ENCODE measurements around the gene TRDN. TPM values are rescaled to one million over a fixed set of nuclear protein-coding genes. Genes with fewer than 3 reads are reported as not detected.

Gene TRDN
- total RNA-seq, 2 donors from 2014 or later: not detected

DNA sequence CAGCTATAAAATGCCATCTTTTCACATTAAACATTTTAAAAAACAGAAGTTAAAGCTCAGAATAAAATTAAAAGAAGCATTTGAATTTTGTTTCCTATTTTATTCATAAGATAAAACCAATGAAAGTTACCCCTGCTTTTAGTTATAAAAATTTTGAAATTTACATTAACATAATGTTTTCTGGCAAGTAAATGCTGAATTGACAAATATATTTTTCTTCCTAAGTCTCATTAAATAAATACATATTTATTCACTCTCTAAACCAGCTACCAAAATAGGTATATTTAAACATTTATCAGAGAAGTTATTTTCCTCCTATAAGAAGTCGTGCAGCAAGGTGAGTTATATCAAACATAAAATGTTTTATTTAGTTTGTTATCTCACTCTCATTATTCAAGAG, 213.6 kb downstream of the TRDN start:
- DNase-seq (ENCODE audit: low spot score) (no peak), ATAC-seq (no peak)
- no peaks in the 10 kb centered on the region for H3K9me3 Mint-ChIP-seq
- H3K27me3 Mint-ChIP-seq: no peaks in the 10 kb centered on the region
- no peaks in the 10 kb centered on the region for H3K4me1 Mint-ChIP-seq (ENCODE audit: low read depth in 2 of 2)
- H3K27ac Mint-ChIP-seq: no peak overlapping the region
- H3K36me3 Mint-ChIP-seq: no peaks in the 10 kb centered on the region
- no peak overlapping the region for H3K4me3 Mint-ChIP-seq

DNA sequence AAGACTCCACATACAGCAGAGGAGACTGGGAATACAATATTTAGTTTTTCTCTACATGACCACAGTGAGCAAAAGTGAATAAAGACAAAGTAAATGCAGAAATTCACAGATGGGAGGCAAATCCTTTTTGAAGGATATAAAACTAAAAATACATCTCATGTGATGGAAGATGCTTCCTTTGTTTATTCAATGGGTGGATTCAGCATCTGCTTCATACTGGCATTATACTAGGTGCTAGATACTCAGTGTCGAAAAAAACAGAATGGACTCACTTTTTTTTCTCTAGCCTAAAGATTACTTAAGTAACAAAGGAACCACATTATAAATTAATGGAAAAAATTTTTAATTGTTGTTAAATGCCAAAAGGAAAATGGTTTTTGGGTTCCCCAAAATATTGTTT, 216.2 kb downstream of the TRDN start:
- H3K36me3 Mint-ChIP-seq: no peaks in the 10 kb centered on the region
- ATAC-seq (no peak), DNase-seq (ENCODE audit: low spot score) (no peak)
- no peak overlapping the region for H3K4me3 Mint-ChIP-seq
- H3K27me3 Mint-ChIP-seq: no peaks in the 10 kb centered on the region
- H3K4me1 Mint-ChIP-seq (ENCODE audit: low read depth in 2 of 2): no peaks in the 10 kb centered on the region
- H3K27ac Mint-ChIP-seq: no peak overlapping the region
- no peaks in the 10 kb centered on the region for H3K9me3 Mint-ChIP-seq

DNA sequence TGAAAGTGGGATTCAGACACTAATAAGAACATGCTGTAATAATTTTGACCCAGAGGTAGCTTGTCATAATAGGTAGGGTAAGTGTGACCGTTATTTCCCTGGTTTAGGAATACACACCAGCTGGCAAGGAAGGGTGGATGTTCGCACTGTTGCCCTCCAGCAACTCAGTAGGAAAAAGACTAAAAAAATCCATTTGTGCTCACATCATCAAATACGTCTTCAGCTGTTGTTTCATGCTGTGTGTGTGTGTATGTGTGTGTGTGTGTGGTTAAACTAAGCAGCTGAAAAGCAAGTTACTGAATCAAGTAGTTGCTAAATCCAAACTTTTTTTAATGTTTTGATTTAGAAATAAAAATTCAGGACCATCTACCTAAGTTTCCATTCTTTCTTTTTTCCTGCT, 218.7 kb downstream of the TRDN start:
- ATAC-seq: no peak
- Mint-ChIP-seq H3K27me3 (no peaks in the 10 kb centered on the region), H3K4me3 (no peak overlapping the region), H3K4me1 (ENCODE audit: low read depth in 2 of 2) (no peaks in the 10 kb centered on the region), H3K27ac (no peak overlapping the region), H3K9me3 (no peaks in the 10 kb centered on the region), H3K36me3 (no peaks in the 10 kb centered on the region)
- no peak for DNase-seq (ENCODE audit: low spot score)

DNA sequence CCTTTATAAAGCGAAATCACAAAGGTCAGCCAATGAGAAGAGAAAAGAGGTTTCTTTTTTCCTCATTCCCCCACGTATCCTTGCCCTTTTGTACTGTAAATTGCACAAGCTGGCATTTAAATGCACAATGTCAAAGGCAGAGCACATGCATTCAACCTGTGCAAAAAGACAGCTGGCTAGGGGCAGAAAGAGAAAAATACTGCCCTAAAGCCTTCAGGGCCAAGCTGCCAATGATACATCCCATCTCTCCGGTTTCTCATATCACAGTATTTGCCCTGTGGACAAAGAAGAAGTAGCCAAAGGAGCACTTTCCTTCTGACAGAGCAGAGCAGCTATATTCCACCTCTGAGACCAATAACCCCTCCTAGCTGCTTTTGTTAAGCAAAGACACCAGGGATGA, 219.2 kb downstream of the TRDN start:
- Mint-ChIP-seq H3K4me1 (ENCODE audit: low read depth in 2 of 2) (no peaks in the 10 kb centered on the region), H3K4me3 (no peak overlapping the region), H3K36me3 (no peaks in the 10 kb centered on the region), H3K27ac (no peak overlapping the region), H3K27me3 (no peaks in the 10 kb centered on the region), H3K9me3 (no peaks in the 10 kb centered on the region)
- no peak for DNase-seq (ENCODE audit: low spot score)
- ATAC-seq: no peak

DNA sequence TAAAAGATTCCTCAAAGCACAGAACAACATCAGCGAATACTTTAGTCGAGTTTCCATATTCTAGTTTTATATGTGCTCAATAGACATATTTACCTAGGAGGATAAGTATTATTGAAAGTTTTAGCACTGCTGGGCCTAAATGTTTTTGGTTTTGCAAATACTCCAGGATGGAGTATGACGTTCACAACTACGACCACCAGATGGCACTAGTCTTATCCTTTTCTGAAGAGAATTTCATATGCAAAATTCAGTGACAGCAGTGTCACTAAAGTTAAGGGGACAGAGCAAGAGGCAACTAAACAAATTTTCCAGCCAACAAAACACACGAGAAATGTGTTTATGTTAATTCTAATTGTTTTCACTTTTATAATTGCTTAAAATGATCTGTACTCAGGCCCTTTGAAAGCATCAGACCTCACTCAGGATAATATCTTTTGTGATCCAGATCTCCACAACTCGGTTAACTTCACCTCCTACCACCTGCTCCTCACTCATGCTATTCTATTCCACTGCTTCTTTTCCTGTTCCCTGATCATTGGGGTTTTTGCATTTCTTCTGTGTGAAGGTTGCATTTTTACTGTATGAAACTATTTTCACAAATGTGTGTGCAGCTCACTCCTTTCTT, 220.8 kb downstream of the TRDN start:
- H3K27ac Mint-ChIP-seq: no peak overlapping the region
- no peaks in the 10 kb centered on the region for H3K9me3 Mint-ChIP-seq
- no peak for ATAC-seq
- no peak for DNase-seq (ENCODE audit: low spot score)
- H3K4me3 Mint-ChIP-seq: no peak overlapping the region
- H3K4me1 Mint-ChIP-seq (ENCODE audit: low read depth in 2 of 2): no peaks in the 10 kb centered on the region
- H3K27me3 Mint-ChIP-seq: no peaks in the 10 kb centered on the region
- H3K36me3 Mint-ChIP-seq: no peaks in the 10 kb centered on the region

DNA sequence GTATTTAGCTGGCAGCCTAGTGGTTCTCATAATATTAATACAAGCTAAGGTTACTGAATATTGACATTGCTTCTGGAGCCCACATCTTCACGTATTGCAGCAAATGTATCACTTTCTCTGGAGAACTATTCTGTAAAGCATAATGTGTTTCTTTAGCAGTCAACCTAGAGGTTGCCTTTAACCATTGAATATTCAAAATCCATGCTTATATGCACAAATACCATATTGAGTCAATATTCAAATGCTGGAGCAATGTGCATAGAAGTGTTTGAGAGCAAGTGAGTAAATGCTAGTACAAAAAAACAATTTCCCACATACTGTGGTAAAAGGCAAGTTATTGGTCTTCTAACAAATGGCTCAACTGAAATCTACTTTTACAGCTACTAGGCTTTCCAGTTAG, 231.8 kb downstream of the TRDN start:
- Mint-ChIP-seq H3K4me1 (ENCODE audit: low read depth in 2 of 2) (no peaks in the 10 kb centered on the region), H3K27me3 (no peaks in the 10 kb centered on the region), H3K4me3 (no peak overlapping the region), H3K9me3 (peaks cover 3% of the 10 kb centered on the region), H3K27ac (no peak overlapping the region), H3K36me3 (no peaks in the 10 kb centered on the region)
- DNase-seq (ENCODE audit: low spot score) (no peak), ATAC-seq (no peak)

DNA sequence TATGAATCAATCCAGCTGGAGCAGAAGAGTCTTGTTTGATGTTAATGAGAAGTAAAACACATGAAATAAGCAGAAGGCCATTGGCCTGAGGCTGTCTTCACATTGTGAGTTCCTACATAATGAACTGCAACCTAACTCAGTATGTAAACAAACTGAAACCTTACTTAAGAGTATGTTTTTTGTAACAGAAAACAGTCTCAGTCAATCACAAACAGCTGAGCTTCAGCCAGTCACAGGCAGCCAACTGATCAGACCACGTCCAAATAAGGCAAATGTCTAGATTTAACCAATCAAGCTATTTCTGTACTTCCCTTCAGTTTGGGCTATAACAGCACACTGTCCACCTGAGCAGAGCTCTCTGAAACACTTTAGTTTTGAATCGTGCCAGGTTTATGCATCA, 234.7 kb downstream of the TRDN start:
- no peaks in the 10 kb centered on the region for H3K36me3 Mint-ChIP-seq
- no peaks in the 10 kb centered on the region for H3K27me3 Mint-ChIP-seq
- H3K4me3 Mint-ChIP-seq: no peak overlapping the region
- peaks cover 3% of the 10 kb centered on the region for H3K9me3 Mint-ChIP-seq
- ATAC-seq (no peak), DNase-seq (ENCODE audit: low spot score) (no peak)
- no peak overlapping the region for H3K27ac Mint-ChIP-seq
- no peaks in the 10 kb centered on the region for H3K4me1 Mint-ChIP-seq (ENCODE audit: low read depth in 2 of 2)

DNA sequence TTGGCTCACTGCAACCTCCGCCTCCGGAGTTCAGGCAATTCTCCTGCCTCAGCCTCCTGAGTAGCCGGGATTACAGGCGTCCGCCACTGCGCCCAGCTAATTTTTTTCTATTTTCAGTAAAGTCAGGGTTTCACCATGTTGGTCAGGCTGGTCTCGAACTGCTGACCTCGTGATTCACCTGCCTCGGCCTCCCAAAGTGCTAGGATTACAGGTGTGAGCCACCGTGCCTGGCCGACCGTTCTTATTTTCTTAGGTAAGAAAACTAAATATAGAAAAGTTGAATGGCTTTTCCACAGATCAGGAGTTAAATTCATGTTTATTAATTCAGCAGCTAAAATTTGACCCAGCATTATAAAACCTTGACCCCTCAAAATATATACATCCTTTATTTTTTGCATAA, 238.7 kb downstream of the TRDN start:
- Mint-ChIP-seq H3K36me3 (no peaks in the 10 kb centered on the region), H3K9me3 (no peaks in the 10 kb centered on the region)
- no peak for ATAC-seq

DNA sequence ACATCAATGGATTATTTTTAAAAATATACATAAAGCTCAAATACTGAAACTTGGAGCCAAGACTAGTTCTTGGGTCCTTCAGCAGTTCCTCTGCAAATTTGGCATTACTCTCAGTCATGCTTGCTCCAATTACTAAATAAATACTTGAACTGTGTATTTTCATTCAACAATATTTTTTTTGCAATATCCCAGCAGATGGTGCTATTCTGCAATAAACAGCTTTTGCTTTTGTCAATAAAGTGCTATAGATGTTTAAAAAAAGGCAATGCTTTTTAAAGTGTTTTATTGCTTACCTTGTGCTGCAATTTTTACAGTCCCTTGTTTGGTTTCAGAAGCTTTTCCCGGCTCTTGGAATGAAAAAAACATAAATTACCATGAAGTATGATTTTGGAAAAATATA, 243.4 kb downstream of the TRDN start:
- H3K4me3 Mint-ChIP-seq: no peak overlapping the region
- H3K27me3 Mint-ChIP-seq: no peaks in the 10 kb centered on the region

More for the DNA sequence above, 238.7 kb downstream of the TRDN start:
- Mint-ChIP-seq H3K27ac (no peak overlapping the region), H3K4me3 (no peak overlapping the region), H3K4me1 (ENCODE audit: low read depth in 2 of 2) (no peaks in the 10 kb centered on the region), H3K27me3 (no peaks in the 10 kb centered on the region)
- no peak for DNase-seq (ENCODE audit: low spot score)

DNA sequence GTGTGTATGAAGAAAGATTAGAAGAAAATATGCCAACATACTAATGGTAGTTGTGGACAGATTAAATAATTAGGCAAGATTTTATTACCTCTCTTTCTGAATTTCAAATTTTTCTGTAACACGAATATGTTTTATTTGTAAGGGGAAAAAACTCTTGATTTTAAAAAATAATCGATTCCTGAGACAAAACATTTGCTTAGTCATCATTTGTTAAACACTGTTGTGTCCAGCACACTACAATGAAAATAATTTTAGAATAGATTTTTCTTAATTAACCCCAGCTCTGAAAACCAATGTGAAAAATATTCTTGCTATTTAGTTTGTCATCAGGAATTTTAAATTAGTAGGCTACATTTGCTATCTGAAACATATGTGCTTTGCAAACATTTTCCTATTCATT, 253.0 kb downstream of the TRDN start:
- no peak overlapping the region for H3K27ac Mint-ChIP-seq
- no peaks in the 10 kb centered on the region for H3K27me3 Mint-ChIP-seq
- H3K4me1 Mint-ChIP-seq (ENCODE audit: low read depth in 2 of 2): no peaks in the 10 kb centered on the region
- no peaks in the 10 kb centered on the region for H3K9me3 Mint-ChIP-seq
- no peak overlapping the region for H3K4me3 Mint-ChIP-seq
- no peak for ATAC-seq
- no peak for DNase-seq (ENCODE audit: low spot score)
- no peaks in the 10 kb centered on the region for H3K36me3 Mint-ChIP-seq

More for the DNA sequence above, 243.4 kb downstream of the TRDN start:
- no peaks in the 10 kb centered on the region for H3K9me3 Mint-ChIP-seq
- H3K4me1 Mint-ChIP-seq (ENCODE audit: low read depth in 2 of 2): no peaks in the 10 kb centered on the region
- H3K27ac Mint-ChIP-seq: no peak overlapping the region
- no peaks in the 10 kb centered on the region for H3K36me3 Mint-ChIP-seq
- DNase-seq (ENCODE audit: low spot score) (no peak), ATAC-seq (no peak)

DNA sequence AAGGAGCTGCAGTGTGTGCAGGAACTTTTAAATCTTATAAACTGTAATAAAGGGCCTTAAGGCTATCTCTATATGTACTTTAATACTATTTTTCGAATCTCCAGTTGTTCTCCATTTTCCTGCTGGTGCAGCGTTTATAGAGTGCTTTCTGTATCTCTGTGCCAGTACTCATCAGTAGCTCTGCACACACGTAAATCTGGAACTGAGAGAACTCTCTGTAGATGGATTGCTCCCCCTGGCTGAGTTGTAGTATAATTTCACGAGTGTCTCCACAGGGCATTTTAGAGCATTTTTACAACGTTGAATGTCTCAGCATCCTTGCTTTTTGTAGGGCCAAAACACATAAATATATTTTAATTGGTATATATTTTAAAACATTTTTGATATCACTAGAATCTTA, 256.5 kb downstream of the TRDN start:
- H3K4me1 Mint-ChIP-seq (ENCODE audit: low read depth in 2 of 2): no peaks in the 10 kb centered on the region
- H3K27me3 Mint-ChIP-seq: no peaks in the 10 kb centered on the region
- H3K36me3 Mint-ChIP-seq: no peaks in the 10 kb centered on the region
- H3K4me3 Mint-ChIP-seq: no peak overlapping the region
- ATAC-seq: no peak
- DNase-seq (ENCODE audit: low spot score): no peak
- no peaks in the 10 kb centered on the region for H3K9me3 Mint-ChIP-seq
- H3K27ac Mint-ChIP-seq: no peak overlapping the region

DNA sequence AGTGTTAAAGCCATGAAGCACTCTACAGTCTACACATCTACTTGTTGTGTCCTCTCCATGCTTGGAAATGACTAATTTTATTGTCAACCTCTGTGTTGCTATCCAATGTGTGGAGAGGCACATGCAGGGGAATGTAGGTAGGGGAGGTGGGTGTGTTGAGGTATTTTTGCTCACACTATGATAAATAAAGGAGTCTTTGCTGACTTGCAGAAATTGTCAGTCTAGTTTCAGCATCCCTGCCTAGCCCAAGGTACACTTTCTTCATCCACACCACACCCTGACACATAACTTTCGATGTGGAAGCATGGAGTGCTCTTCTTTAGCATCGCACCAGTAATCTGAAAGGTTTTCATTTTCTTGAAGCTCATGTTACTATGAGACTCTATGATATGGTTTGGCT, 264.0 kb downstream of the TRDN start:
- ATAC-seq: no peak
- Mint-ChIP-seq H3K36me3 (no peaks in the 10 kb centered on the region), H3K4me1 (ENCODE audit: low read depth in 2 of 2) (no peaks in the 10 kb centered on the region), H3K9me3 (no peaks in the 10 kb centered on the region), H3K27ac (no peak overlapping the region), H3K27me3 (no peaks in the 10 kb centered on the region), H3K4me3 (no peak overlapping the region)
- no peak for DNase-seq (ENCODE audit: low spot score)

DNA sequence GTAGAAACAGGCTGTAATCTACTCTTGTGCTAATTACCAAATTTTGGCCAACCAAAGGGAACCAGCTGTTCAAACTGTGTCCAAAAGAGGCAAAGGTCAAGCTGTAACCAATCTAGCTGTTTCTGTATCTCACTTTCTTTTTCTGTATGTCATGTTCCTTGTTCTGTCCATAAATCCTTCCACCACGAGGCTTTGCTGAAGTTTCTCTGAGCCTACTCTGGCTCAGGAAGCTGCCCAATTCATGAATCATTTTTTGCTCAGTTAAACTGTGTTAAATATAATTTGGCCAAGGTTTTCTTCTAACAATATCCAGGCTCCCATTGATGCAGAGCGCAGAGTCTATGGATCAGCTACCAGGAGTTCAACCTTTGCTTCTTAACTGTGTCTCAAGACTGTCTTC, 272.8 kb downstream of the TRDN start:
- no peak for DNase-seq (ENCODE audit: low spot score)
- H3K9me3 Mint-ChIP-seq: peaks cover 15% of the 10 kb centered on the region
- H3K4me1 Mint-ChIP-seq (ENCODE audit: low read depth in 2 of 2): no peaks in the 10 kb centered on the region
- no peaks in the 10 kb centered on the region for H3K27me3 Mint-ChIP-seq
- H3K27ac Mint-ChIP-seq: no peak overlapping the region
- H3K4me3 Mint-ChIP-seq: no peak overlapping the region
- ATAC-seq: no peak
- peaks cover 6% of the 10 kb centered on the region for H3K36me3 Mint-ChIP-seq

DNA sequence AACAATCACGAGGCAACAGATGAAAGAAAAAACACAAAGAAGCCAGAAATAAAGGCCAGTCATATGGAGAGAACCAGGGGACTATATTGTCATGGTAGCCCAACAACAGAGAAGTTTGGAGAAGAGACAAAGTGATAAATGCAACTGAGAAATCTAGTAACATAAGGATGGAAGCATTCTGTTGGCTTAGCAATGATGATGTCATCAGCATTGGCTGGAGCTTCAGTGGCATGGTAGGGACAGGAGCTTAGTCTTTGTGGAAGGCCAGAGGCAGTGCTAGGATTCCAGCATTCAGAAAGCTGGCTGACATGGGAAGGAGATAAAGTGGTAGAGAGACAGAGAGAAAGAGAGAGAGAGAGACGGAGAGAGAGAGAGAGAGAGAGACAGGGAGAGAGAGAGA, 276.4 kb downstream of the TRDN start:
- no peaks in the 10 kb centered on the region for H3K27me3 Mint-ChIP-seq
- no peak overlapping the region for H3K4me3 Mint-ChIP-seq
- H3K4me1 Mint-ChIP-seq (ENCODE audit: low read depth in 2 of 2): no peaks in the 10 kb centered on the region

DNA sequence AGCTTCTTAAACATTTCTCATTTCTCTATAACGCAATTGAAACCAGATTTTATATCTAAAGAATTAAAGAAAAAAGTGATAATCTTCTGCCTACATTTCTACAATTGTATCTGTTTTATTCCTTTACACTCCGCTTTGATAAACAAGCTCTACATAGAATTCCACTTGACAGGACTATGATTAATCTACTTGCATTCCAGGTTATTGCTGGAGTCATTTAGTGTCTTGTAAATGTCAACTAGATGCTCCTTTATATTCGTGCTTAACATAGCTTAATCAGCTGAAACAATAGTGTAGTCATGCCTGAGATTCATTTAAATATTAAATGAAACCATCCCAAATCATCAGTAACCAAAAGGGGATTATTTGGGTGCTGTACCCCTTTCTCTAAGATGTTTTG, 284.0 kb downstream of the TRDN start:
- H3K9me3 Mint-ChIP-seq: no peaks in the 10 kb centered on the region
- H3K4me3 Mint-ChIP-seq: no peak overlapping the region
- no peak for ATAC-seq
- no peak for DNase-seq (ENCODE audit: low spot score)
- H3K27ac Mint-ChIP-seq: no peak overlapping the region
- no peaks in the 10 kb centered on the region for H3K27me3 Mint-ChIP-seq
- no peaks in the 10 kb centered on the region for H3K4me1 Mint-ChIP-seq (ENCODE audit: low read depth in 2 of 2)
- no peaks in the 10 kb centered on the region for H3K36me3 Mint-ChIP-seq

More for the DNA sequence above, 276.4 kb downstream of the TRDN start:
- ATAC-seq (no peak), DNase-seq (ENCODE audit: low spot score) (no peak)
- Mint-ChIP-seq H3K9me3 (peaks cover 15% of the 10 kb centered on the region), H3K36me3 (peaks cover 6% of the 10 kb centered on the region), H3K27ac (no peak overlapping the region)

Data from natural killer cell treated with Interleukin-12 subunit alpha and Interleukin-12 subunit beta and Interleukin-15 and Interleukin-18, amount 100 ng/mL, for 72 hours (primary cell).